Right lobe of liver (tissue), 6 donors: ENCODE results near the gene TROAP. TPM values are rescaled to one million over a fixed set of nuclear protein-coding genes. Genes with fewer than 3 reads are reported as not detected.

Experiments
- ATAC-seq, 4 donors: fragments of 200-7000 bp; cut with Tn5 transposase; one replicate each; pipeline ENCODE4 v1.9.1; 2020; ENCODE audit warnings: mild to moderate bottlenecking in 4 of 4, moderate library complexity in 4 of 4
- DNase-seq, 3 donors: peaks; one replicate each; pipeline ENCODE4 v3.0.0-alpha.2; 2020
- H3K27ac ChIP-seq, 3 donors: fragments of 200-600 bp; one replicate each; pipeline ENCODE4 v1.8.0; 2022
- H3K27me3 ChIP-seq, 2 donors: fragments of 200-600 bp; one replicate each; pipeline ENCODE4 v1.8.0; 2022
- H3K36me3 ChIP-seq, 4 donors: fragments of 200-600 bp; sonication (generic) in 1 of 4; one replicate each; pipeline versions ENCODE4 v1.5.1 to v1.8.0; 2017 to 2022; ENCODE audit warnings: control low read depth in 1 of 4
- H3K4me1 ChIP-seq, 4 donors: fragments of 200-600 bp; sonication (generic) in 1 of 4; one replicate each; pipeline versions ENCODE4 v1.5.1 to v1.8.0; 2017 to 2022; ENCODE audit warnings: control low read depth in 1 of 4
- H3K4me3 ChIP-seq, 3 donors: fragments of 200-600 bp; one replicate each; pipeline ENCODE4 v1.8.0; 2022
- H3K9me3 ChIP-seq, 4 donors: fragments of 200-600 bp; sonication (generic) in 1 of 4; one replicate each; pipeline versions ENCODE4 v1.5.1 to v1.8.0; 2017 to 2022; ENCODE audit warnings: control low read depth in 1 of 4
- CTCF ChIP-seq, 4 donors: fragments of 200-600 bp in 3 of 4; fragments of 450-650 bp in 1 of 4; IDR thresholded peaks; one replicate each; pipeline versions ENCODE4 v1.5.1 to v1.8.0; 2016 to 2022; ENCODE audit warnings: antibody characterized with exemption in 4 of 4, mild to moderate bottlenecking in 2 of 4
- POLR2A ChIP-seq: fragments of 450-650 bp; IDR thresholded peaks from one replicate; pipeline ENCODE4 v1.6.1; 2017; ENCODE audit warnings: antibody characterized with exemption, mild to moderate bottlenecking
- WGBS: methylation state at CpG from one replicate; pipeline ENCODE4 v1.1.6; 2018; ENCODE audit warnings: low coverage, low lambda C conversion rate; ENCODE audit not compliant: insufficient coverage; ENCODE audit errors: missing lambda C conversion rate; 5-methylcytosine and 5-hydroxymethylcytosine counted together
- intact Hi-C, 2 donors: fragments of 100-400 bp; cut with DNase I; formaldehyde crosslinking; loops; one replicate each; pipeline versions ENCODE4 v1.11.2 to v1.14.1; 2022
- long read RNA-seq: library from polyadenylated mRNA; unstranded; transcript quantifications from one replicate; pipeline ENCODE4 v2.0.0, GENCODE V29; 2019
- total RNA-seq, 6 experiments: library from RNA; depleted of rRNA in 2 of 6; stranded (reverse); fragments of >200 nt in 2 of 6; fragmentation: NEBNext Ultra II Directional in 3 of 6; extraction: Animal tissue kit (Norgen Biotek cat#: 25700) in 3 of 6; gene quantifications; one replicate each; pipeline versions ENCODE4 v1.1.0 to v1.2.4, GENCODE V29; 2016 to 2023
- donor health status: DM: no; HTN: yes; CAD: no.
- donor health status: DM: no; HTN: no; CAD: no.
- donor health status: DM: no; HTN: no; CAD: no.
- donor health status: DM: no; HTN: yes; CAD: no.
- donor health status: DM: no; HTN: yes; CAD: no.

TROAP gene
- 1 to 10 TPM in 2 of 6 experiments, under 1 TPM in 4; 0.24 to 2.6 (median 0.93) TPM for total RNA-seq
- long read RNA-seq: 0 reads

- Histone ChIP-seq H3K9me3 (no peaks in the 10 kb centered on the region), H3K36me3 (no peaks in the 10 kb centered on the region), H3K27ac (peak within 1 kb of the TSS in 1 of 3 donors; percentile 34), H3K4me1 (peaks cover 0 to 4% (median 0%) of the 10 kb centered on the region in 4 donors), H3K27me3 (no peaks in the 10 kb centered on the region), H3K4me3 (peak within 1 kb of the TSS; percentile 62 to 80 (median 70))
- DNase-seq: peak; percentile 96 to 98 (median 97)
- no peak for TF ChIP-seq CTCF (IDR thresholded peaks at IDR 0.05)
- TF ChIP-seq POLR2A: no peak
- WGBS: 1% methylated on average over 34 of the region's 65 CpGs
- intact Hi-C loops: no loop called here
- peak; percentile 99 to 100 (median 100) for ATAC-seq
These were observed at the start of gene TROAP for GRCh38 chr12:49322708-49323523. TSS of gene TROAP (plus strand) at chr12:49323255. CDS start at chr12:49323609, 354 bp downstream.

GRCh38 chr12:49273726-49274395, 49.2 kb upstream of the TROAP start:
- intact Hi-C loops: no loop called here
- DNase-seq (no peak), ATAC-seq (no peak)
- Histone ChIP-seq H3K4me3 (no peak overlapping the region), H3K36me3 (peaks cover 0 to 40% (median 30%) of the 10 kb centered on the region in 4 donors), H3K4me1 (peaks cover 0 to 4% (median under 1%) of the 10 kb centered on the region in 4 donors), H3K27ac (no peak overlapping the region), H3K27me3 (no peaks in the 10 kb centered on the region), H3K9me3 (no peaks in the 10 kb centered on the region)
- 92% methylated on average over 2 of the region's 6 CpGs for WGBS
- TF ChIP-seq CTCF (IDR thresholded peaks at IDR 0.05): no peak
- no peak for TF ChIP-seq POLR2A

- H3K27ac ChIP-seq: no peak overlapping the region
- ATAC-seq (no peak), DNase-seq (no peak)
- WGBS: 93% methylated on average over 7 of the region's 7 CpGs
- H3K4me3 ChIP-seq: no peak overlapping the region
- peaks cover 0 to 39% (median 28%) of the 10 kb centered on the region in 4 donors for H3K36me3 ChIP-seq
- intact Hi-C loops: no loop called here
- H3K27me3 ChIP-seq: no peaks in the 10 kb centered on the region
- H3K9me3 ChIP-seq: no peaks in the 10 kb centered on the region
- peaks cover 0 to 4% (median 0%) of the 10 kb centered on the region in 4 donors for H3K4me1 ChIP-seq
- TF ChIP-seq POLR2A (no peak), CTCF (IDR thresholded peaks at IDR 0.05) (no peak)
These were observed 48.5 kb upstream of the TROAP start for GRCh38 chr12:49274396-49275069.
